D721Med (cell line): Measurements from ENCODE around the gene PDHB.

Source experiments
- DNase-seq: peaks from one replicate; pipeline ENCODE4 v3.0.0; 2011; ENCODE audit warnings: low spot score; ENCODE audit not compliant: insufficient read length
- FAIRE-seq: peaks from 2 replicates; lab custom pipeline; 2011; peaks lifted over from hg19 to GRCh38; lab: Jason Lieb, UNC
- TF ChIP-seq, protein P1 (sequence below): IDR thresholded peaks from 2 replicates; pipeline ENCODE4 v1.5.1; 2012; ENCODE audit warnings: mild to moderate bottlenecking, control low read depth; ENCODE audit not compliant: insufficient read depth; ENCODE audit errors: missing control alignments

PDHB gene

DNA sequence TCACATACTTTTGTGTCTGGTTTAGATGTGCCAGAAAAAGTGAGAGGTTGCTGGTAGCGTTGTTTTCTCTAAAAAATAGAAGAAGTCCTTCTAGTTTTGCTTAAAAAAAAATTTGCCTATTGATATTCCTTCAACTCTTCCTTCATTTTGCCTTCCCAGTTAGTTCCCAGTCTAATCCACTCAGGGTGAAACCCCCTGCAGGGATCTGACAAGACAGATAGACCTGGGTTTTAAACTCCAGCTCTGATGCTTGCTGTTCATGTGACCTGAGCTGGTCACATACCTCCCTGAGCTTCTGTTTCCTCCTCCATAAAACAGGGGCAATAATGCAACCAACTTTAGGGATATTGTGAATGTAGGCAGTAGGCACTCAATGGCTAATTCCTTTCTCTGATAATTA lies 39.6 kb upstream of the PDHB start:
- DNase-seq (no peak), FAIRE-seq (no peak)
- TF ChIP-seq, protein P1, sequence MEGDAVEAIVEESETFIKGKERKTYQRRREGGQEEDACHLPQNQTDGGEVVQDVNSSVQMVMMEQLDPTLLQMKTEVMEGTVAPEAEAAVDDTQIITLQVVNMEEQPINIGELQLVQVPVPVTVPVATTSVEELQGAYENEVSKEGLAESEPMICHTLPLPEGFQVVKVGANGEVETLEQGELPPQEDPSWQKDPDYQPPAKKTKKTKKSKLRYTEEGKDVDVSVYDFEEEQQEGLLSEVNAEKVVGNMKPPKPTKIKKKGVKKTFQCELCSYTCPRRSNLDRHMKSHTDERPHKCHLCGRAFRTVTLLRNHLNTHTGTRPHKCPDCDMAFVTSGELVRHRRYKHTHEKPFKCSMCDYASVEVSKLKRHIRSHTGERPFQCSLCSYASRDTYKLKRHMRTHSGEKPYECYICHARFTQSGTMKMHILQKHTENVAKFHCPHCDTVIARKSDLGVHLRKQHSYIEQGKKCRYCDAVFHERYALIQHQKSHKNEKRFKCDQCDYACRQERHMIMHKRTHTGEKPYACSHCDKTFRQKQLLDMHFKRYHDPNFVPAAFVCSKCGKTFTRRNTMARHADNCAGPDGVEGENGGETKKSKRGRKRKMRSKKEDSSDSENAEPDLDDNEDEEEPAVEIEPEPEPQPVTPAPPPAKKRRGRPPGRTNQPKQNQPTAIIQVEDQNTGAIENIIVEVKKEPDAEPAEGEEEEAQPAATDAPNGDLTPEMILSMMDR, result no peak

DNA sequence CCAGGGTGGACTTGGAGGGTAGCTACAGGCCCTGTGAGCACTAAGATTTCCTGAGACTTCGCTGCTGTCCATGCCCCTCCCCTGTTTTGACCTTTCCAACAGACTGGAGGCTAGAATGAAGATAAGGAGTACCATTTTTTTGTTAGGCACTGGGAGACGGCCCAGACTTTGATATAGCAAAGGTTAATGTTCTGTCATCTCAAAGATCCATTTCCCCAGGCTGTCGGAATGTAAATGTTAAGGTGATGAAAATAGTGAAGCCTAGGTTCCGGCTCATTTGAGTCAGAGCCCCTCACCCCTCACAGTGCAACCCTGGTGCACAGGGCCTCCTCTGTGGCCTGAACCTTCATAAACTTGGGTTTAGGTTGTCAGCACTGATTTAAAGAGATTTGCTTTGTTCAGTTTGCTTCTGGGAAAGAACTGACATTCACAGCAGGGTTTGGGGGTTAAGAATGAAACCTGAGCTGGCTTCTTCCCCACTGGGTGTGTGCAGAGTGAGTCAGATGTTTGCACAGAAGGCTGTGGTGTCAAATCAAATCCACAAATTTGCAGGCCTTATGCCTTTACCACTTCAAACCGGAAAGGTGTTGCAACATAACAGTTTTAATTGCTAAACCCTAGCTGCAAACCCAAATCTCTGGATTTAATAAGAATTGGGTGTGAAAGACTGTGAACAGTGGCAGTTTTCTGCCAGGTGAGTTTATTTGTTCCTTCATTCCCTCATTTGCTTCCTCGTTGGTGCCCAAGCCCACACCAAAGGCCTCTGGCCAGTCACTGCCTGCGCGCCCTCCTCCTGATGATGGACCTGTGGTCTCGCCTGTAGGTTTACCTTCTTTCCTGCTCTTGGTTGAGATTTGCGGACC lies 37.6 kb upstream of the PDHB start:
- FAIRE-seq (no peak), DNase-seq (no peak)
- TF ChIP-seq, protein P1, result no peak

DNA sequence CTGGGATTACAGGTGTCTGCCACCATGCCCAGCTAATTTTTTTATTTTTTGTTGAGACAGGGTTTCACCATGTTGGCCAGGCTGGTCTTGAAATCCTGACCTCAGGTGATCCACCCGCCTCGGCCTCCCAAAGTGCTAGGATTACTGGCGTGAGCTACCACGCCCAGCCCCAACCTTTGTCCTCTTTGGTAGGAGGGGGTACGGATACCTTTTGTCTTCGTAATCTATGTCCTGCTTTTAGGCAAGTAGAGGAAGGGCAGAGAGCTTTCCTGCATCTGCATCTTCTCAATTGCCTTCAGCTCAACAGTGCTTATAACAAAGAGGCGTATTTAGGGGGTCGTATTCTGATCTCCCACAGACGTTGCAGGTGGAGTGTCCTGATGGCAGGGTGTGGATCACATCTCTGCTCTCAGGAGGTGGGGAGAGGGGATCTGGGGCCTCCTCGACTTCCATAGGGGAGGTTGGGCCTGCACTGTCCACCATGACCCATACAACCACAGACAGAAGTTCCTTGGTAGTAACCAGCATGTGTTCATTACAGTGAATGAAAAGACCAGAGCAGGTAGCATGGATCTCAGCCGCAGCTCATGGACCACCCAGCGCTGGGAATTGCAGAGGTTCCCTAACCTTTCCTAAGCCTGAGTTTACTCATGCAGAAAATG lies 36.9 kb upstream of the PDHB start:
- TF ChIP-seq, protein P1, result no peak
- DNase-seq (no peak), FAIRE-seq (no peak)

GRCh38 chr3:58469096-58469495 lies 35.5 kb upstream of the PDHB start:
- no peak for FAIRE-seq
- DNase-seq, result no peak
- TF ChIP-seq, protein P1, result no peak

GRCh38 chr3:58466899-58467563 lies 33.4 kb upstream of the PDHB start:
- no peak for FAIRE-seq
- TF ChIP-seq, protein P1, result no peak

DNA sequence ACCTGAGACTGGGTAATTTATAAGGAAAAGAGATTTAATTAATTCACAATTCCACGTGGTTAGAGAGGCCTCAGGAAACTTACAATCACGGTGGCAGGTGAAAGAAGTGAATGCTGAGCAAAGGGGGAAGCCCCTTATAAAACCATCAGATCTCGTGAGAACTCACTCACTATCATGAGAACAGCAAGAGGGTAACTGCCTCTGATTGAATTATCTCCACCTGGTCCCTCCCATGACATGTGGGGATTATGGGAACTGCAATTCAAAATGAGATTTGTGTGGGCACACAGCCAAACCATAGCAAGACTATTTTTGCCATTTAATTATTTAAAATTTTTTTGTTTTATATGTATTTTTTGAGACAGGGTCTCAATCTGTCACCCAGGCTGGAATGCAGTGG lies 31.2 kb upstream of the PDHB start:
- no peak for FAIRE-seq
- TF ChIP-seq, protein P1, result no peak
- DNase-seq, result no peak

More at GRCh38 chr3:58466899-58467563, 33.4 kb upstream of the PDHB start:
- DNase-seq, result no peak
